GM18858 (cell line): ENCODE data around the gene PRR5L.
"Not testable (repeated sequence)": the region's sequence is repeated elsewhere in the genome, so short reads cannot be mapped to it uniquely, and the experiment has no call there.

Experiments used
- ATAC-seq: cut with Tn5 transposase; IDR thresholded peaks from one replicate; pipeline ENCODE4 v1.9.1; 2021; ENCODE audit not compliant: unreplicated experiment

PRR5L gene

DNA sequence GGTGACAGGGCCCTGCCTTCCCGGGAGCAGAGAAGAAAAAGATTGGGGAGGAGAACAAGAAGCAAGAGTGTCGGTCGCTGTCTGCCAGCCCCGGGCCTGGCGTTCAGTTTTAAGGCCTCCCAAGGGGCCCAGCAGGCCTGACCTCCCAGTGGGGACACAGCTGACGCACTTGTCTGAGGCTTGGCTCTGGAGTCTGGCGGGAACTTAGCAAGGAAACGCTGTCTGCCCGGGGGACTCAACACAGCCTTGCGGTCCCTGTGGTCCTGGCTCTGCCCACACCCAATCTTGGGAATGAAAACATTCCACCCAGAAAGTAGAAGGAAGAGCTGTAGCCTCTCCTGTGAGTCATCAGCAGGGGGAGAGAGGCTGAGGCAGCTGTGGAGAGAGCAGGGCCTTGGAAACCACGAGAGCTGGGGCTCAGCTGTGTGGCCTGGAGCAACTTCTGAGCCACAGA lies 159.6 kb downstream of the PRR5L start:
- ATAC-seq, result no peak

DNA sequence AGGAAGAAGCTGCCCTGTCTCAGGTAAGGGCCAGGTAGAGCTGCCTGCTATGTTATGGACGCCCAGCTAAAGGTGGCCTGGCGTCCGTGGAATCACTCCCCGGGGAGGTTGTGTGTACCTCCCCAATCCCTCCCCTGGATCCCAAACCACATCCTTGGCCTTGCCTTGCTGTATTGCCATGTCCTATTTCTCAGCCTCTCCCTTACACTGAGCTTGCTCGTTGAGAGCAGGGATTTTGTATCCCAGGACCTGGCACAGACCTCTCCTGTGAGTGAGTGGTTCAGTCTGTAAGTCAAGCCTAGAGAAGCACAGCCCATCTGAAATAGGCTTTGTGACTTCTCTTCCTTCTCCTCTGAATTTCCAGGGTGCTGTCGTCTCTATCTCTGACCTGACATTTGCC lies 160.1 kb downstream of the PRR5L start:
- ATAC-seq, result no peak

DNA sequence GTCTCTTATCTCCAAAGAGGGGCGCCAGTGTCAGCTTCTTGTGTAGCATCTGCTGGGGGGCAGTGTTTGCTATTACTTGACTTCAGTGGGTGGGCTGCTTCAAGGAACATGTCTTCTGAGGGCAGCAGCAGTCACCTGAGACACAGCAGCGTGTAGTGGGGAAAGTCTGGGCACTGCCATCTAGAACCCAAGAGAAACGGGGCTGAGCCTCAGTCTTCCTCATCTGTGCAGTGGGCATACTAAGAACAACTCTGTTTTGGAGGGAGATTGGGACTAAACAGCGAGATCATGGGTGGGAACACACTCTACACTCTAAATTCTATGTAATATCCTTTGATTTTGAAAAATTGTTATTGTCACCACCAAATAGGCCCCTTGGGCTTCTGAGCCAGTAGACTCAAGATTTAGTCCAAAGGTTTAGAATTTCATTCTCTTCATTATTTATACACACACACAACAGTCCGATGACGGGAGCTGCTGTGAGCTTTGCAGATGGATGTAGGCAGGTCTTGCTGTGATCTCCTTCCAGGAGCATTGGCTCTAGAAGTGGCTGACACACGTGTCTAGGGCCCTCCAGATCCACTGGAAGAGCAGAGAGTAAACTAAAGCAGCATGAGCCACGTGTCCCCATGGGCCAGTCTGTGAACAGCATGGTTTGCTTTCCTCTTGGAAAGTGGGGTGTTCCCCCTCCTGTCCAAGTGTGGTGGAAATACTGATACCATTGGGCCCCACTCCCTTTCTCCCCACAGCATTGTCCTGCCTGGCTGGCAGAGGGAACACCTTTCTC lies 162.2 kb downstream of the PRR5L start:
- no peak for ATAC-seq

DNA sequence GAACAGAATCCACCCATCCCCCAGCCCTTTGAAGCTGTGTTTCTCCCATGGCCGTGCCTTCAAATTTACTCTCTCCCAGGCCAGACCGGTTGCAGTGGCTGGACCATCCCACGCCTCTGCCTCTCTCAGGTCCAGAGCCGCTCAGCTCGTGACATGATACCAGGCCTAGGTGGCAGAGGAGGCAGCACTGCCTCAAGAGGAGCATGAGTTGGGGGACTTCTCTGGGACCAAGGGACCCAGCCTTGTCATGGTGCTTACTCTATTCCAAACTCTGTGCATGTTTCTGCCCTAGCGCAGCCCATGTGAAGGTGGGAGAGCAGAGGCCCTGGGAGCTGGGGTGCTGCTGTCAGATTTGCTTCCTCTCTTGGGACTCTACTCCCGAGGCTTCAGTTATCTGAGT lies 163.0 kb downstream of the PRR5L start:
- no peak for ATAC-seq

DNA sequence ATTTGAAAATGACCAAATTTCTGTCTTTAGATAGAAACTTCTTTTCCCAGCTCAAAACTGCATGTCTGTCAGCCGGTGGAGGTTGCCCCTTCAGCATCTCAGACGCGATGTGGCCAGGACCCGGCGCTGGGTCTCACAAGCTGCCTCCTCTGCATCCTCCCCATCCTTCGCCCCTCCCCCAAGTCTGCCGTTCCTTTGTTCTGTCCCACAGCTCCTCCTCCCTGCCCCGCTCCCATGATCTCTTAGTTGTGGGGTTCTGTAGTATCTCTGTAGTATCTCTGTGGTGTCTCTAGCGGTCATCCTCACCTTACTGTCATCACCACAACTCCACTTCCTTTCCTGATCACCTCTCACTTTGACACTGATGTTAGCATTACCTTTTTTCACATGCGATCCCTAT lies 164.1 kb downstream of the PRR5L start:
- no peak for ATAC-seq

DNA sequence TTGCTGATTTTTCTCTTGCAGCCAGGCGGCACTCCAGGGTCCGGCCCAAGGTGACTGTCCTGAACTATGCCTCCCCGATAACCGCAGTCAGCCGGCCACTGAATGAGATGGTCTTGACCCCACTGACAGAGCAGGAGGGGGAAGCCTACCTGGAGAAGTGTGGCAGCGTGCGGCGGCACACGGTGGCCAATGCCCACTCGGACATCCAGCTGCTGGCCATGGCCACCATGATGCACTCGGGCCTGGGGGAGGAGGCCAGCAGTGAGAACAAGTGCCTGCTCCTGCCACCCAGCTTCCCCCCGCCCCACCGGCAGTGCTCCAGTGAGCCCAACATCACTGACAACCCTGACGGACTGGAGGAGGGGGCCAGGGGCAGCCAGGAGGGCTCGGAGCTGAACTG lies 166.2 kb downstream of the PRR5L start:
- no peak for ATAC-seq

DNA sequence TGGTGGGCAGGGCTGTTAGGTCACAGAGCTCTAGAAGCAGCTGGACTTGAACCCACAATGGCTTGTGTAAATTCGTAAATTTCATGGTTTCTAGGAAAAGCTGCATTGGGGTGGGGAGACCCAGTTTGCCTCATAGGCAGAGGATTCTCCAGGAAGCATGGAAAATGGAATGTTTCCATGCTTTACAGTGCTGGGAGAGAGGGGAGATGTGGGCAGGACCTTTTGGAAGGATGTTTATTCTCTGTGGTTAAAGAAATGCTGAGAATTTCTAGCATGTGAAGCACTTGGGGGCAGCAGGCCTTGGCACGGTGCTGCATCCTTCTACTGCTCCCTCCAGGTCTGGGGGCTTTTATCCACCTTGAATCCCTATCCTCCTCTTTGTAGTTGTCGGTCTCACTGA lies 167.7 kb downstream of the PRR5L start:
- no peak for ATAC-seq

DNA sequence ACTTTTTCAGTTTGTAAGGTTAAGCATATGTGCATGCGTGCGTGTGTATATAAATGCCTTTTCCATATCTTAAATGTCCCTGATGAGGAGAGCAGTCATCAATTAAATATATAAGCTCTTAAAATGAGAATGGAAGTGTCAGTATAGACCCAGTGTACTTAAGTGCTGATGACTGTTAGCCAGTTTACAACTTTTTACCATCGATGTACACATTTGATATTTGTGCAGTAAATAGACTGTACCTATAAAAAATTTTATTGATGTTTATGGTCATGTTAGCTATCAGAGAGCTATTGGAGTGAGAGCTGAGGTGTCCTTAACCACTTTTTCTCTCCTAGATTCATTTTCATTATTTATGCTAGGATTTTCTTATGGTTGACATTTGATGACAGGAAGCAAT lies 168.6 kb downstream of the PRR5L start:
- no peak for ATAC-seq

DNA sequence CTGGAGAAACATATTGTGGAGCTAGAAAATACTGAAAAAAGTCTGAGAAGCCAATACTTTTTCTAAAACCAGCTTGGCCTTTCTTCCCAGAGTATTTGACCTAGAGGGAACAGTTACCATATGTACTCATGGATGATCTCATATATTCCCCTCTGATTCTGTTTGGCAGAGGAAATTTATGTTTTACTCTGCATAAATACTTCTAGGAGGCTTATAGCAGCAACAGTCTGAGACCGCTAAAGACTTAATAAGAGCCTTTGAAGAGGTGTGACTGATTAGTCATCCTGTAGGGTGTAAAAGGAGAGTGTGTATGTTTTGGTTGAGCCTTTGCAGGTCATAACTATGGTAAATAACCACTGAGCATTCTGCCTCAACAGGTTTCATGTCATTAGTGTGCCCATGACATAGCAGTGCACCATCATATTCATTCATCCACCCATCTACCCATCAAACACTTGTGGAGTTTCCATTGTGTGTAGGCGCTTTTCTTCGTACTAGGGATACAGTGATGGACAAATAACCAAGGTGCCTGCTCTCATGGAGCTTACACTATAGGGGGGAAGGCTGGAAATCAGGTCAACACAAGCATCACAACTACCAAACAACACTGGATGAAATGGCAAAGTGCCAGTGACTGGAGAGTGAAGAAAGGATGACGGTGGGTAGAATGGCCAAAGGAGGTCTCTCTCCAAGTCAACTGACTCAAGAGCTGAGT lies 169.5 kb downstream of the PRR5L start:
- no peak for ATAC-seq

DNA sequence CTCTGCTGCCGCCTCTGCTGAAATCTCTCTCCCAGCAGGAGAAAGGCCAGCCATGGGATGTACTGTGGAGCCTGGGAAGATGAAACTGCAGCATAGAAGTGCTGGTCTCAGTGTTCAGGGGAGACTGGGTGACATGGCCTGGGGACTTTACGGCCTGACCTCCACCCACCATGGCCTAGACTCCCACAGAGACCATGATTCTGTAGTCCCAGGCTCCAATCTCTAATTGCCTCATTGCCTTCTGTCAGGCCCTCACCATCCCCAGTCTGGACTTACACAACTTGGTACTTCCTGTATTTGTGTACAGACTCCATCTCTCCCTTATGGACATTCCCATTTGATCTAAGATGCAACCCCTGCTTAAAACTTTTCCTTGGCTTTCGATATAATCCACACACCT lies 170.9 kb downstream of the PRR5L start:
- ATAC-seq, result no peak

DNA sequence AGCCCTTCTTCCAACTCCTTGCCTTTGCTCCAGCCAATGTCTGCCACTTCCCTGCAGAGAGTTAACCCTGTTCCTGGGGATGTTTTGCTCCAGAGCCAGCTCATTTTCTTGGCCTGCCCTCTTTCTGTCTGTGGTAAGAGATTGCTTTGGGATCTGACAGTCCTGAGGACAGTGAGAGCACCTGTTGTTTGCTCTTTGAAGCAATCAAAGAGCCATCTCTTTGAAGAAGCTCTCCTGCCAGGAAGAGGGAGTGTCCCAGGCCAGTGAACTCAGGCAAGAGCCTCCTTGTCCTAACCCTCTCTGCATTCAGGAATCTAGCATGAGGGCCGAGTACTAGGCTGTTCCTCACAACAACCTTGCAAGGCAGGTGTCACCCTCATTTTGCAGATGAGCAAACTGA lies 171.8 kb downstream of the PRR5L start:
- ATAC-seq, result no peak

DNA sequence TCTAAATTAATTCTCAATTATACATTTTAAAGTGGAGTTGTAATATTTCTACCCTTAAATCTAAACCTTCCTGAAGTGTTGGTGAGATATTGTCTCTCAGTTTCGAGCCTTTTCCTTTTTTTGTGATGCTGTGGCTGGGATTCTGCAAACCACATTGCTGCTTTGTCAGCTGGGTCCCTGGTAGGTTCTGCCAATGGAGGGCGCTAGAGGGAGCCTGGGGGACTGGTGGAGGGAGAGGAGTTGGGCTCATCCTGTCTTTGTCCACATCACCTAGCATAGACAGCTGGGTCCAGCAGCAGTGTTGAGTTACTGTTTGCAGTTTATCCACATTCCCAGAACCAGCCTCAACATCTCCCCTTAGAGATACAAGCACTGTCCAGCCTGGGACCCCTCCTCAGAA lies 173.0 kb downstream of the PRR5L start:
- no peak for ATAC-seq

DNA sequence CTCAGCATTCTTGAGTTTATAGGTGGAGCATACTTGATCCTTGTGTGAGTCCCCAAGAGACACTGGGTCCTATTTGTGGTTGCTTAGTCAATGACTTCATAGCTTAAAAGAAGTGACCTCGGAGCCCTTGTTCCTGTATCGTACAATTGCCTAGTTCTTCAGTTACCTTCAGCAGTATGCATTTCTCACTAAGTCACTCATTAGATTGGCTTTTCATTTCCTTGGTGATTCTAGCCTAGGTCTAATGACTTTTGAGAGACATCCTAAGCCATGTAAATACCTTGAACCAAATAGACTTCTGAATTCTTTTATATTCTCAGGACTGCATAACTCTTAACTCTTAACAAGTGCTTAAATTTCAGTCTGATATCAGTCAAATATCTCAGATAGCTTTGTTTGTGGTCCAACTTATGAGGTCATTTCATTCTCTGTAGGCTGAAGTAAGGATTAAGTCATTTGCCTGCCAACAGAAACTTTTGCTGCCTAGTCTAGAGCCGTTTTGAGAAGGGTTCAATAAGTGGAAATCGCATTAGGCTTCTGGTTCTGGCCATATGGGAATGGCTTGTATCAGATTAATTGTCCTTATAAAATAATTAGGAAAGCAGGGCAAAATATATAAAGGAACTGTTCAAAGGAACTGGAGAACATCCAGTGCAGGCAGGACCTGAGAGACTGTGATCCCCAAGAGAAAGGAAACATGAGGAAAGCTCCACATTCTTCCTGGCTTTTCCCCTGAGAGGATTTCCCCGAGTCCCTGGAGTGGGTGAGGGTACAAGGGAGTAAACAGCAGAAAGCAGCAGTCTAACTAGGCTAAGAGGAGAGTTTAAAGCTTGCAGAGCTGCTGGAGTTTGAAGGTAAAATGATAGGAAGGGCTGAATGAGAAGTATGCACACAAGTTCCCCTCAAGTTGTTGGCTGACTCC lies 174.1 kb downstream of the PRR5L start:
- ATAC-seq, result no peak

DNA sequence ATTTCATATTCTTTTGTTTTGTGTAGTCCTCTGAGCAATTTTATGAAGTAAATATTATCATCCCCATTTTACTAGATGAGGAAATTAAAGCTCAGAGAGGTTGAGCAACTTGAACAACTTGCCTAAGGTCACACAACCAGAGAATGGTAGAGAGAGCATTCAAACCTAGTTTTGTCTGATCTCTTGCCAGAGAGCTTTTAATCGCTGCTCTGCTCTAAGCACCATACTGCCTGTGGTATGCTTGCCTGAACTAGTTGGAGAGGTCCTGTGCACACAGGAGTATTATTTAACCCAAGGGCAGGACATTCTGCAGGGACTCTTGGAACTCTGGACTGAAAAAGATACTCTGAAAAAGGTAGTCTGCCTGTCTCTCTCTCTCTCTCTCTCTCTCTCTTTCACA lies 175.5 kb downstream of the PRR5L start:
- no peak for ATAC-seq

DNA sequence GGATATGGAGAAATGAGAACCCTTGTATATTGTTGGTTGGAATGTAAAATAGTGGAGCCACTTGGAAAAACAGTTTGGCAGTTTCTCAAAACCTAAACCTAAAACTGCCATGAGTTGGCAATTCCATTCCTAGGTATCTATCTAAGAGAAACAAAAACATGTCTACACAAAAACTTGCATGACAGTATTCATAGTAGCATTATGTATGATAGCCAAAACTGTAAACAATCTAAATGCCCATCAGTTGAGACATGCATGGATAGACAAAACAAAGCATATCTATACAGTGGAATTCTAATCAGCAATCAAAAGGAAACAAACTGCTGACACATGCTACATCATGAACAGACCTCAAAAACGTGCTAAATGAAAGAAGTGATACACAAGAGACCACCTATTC lies 179.1 kb downstream of the PRR5L start:
- ATAC-seq, result no peak

DNA sequence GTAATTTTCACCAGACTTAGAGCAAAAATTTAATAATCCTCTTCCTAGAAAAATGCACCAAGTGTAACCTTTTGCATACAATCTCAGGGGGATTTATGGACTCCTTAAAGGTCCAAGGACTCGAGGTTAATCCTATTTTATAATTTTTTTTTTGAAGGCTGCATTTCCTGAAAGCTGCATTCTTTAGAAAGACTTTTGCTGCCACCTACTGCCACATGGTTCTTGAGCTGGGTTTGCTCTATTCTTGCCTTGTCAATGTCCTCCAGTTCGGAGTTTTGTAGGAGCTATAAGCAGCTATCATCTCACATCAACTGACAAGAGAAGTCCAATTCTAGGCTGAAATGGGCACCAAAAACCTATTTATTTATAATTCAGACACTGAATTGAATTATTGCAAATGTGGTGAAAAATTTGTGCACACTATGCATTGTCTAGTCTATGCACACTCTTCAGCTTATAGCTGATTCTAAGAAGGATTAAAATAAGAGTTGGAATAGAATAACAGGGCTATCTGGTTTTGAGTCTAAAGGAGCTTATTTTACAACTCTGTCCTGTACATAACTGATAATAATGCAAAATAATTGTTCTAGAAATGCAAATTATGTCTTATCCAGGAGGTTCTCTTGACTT lies 182.7 kb downstream of the PRR5L start:
- no peak for ATAC-seq

DNA sequence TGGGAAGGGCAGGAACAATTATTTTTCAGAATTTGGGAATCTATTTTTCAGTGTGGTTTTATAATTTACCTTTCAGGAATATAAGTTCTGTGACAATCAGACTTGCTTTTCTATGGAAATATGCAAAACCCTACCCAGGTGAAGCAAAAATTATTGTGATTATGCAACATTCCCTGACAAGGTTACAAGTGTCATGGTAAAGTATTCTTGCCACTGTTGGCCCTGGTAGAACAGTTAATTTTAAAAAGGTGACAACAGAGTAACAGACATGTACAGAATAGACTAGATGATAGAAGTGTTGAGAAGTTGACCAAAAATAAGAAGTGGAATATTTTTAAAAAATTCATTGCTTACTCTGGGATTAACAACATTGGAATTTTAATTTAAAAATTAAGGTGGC lies 184.7 kb downstream of the PRR5L start:
- ATAC-seq, result no peak

DNA sequence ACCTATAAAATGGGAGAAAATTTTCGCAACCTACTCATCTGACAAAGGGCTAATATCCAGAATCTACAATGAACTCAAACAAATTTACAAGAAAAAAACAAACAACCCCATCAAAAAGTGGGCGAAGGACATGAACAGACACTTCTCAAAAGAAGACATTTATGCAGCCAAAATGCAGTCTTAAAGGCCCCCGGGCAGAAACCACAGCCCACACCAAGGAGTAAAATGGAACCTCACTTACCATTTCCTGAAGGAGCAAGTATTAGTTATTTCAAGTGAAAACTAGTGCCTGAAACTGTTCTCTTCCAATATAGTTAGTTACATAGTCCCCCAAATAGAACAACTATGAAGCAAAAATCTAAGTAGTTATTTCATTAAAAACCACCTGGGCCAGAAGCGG lies 187.0 kb downstream of the PRR5L start:
- not testable (repeated sequence) for ATAC-seq

DNA sequence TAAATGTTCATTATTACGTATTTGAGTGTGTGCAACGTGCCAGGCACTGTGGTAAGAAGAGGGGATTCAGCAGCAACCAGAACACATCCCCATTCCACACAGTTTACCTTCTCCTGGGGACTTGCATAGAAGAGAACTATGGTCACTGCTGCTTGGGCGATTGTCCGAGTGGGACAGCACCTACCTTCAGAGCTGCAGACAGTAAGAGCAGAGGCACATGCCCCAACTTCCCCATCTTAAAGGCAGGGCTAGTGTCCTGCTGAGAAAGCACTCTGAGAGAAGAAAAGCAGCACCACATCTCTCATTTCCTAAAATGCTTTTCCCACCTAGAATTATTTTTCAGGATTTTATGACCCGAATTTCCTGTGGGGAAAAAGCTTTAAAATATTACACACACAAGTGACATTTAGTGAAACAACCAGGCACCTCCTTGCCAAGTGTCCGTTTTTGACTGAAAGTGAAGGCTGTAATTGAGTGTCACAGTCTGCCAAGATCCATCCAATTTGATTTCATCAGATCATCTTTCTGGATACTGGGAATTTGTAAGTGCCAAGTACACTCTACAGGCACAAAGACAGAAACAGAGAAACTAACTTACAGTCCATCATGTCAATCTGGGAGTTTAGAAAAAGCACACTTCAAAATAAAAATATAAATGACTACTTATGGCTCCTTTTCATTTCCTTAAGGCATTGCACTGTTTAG lies 189.4 kb downstream of the PRR5L start:
- no peak for ATAC-seq

DNA sequence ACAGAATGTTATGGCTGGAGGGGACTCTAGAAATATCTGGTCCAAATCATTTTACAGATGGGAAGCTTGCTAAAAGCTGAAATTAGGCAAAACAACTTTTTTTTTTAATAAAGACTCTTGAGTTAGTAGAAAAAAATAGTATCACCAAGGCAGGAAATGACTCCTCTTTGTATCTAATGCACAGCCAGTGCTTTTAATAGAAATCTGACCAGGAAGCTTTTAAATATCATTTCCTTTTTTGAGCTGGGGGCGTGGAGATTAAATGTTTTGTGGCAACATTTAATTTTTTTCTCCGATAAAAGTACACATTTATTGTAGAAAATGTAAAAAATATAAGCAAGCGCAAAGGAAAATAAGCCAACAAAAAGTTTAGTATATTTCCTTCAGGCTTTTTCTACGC lies 191.5 kb downstream of the PRR5L start:
- no peak for ATAC-seq
